AG09309 (cell line): ENCODE data around the gene ZNF76.

Experiments used
- DNase-seq: peaks from one replicate; pipeline ENCODE4 v3.0.0-alpha.2; 2010; ENCODE audit warnings: low read depth
- H3K4me3 ChIP-seq: 2 replicates; pipeline ENCODE4 v1.5.1; 2011; ENCODE audit warnings: mild to moderate bottlenecking, low read depth, low read length, moderate library complexity; ENCODE audit not compliant: control insufficient read depth
- TF ChIP-seq, protein P1 (sequence below): IDR thresholded peaks from 2 replicates; pipeline ENCODE4 v1.5.1; 2011; ENCODE audit warnings: mild to moderate bottlenecking, low read depth, low read length, inconsistent platforms; ENCODE audit not compliant: insufficient read depth, control insufficient read depth; ENCODE audit errors: missing control alignments

The ZNF76 gene

DNA sequence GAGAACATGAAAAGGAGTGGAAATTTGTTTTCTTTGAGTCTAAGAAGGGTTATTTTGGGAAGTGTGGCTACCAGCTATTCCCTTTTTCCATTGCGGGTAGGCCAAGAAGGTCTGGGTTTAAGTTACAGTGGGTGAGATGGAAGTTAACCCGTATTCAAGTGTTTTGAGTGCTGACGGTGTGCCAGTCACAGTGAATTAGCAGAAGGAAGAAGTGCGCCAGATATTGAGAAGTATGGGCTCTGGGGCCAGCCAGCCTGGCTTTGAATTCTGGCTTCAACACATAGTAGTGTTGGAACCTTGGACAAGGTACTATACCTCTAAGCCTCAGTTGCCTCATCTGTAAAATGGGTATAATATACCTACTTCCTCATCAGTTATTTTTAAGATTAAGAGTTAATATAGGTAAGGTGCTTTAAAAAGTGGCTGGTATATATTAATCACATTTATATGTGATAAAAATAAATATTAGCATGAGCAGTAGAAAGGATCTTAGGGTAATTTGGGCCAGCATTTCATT lies 16.3 kb downstream of the ZNF76 start:
- H3K4me3 ChIP-seq: no peak overlapping the region
- DNase-seq: no peak
- TF ChIP-seq, protein P1, sequence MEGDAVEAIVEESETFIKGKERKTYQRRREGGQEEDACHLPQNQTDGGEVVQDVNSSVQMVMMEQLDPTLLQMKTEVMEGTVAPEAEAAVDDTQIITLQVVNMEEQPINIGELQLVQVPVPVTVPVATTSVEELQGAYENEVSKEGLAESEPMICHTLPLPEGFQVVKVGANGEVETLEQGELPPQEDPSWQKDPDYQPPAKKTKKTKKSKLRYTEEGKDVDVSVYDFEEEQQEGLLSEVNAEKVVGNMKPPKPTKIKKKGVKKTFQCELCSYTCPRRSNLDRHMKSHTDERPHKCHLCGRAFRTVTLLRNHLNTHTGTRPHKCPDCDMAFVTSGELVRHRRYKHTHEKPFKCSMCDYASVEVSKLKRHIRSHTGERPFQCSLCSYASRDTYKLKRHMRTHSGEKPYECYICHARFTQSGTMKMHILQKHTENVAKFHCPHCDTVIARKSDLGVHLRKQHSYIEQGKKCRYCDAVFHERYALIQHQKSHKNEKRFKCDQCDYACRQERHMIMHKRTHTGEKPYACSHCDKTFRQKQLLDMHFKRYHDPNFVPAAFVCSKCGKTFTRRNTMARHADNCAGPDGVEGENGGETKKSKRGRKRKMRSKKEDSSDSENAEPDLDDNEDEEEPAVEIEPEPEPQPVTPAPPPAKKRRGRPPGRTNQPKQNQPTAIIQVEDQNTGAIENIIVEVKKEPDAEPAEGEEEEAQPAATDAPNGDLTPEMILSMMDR: no peak

DNA sequence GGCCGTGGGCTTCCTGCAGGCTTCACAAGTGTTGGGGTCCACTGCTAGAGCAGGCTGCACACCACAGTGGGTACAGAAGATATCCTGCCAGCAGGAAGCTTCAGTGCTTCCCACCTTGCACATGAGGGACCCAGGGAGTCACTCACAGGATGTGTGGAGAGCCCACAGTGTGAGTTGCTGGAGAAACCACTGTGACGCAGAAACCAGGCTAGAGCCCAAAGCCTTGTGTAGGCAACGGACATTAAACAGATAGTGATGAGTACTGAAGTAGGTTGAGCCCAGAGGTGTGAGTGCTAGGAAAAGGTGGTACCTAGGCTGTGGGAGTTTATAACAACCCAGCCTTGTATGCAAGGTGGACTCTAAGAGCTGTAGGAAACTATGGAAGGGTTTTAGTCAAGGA lies 19.2 kb downstream of the ZNF76 start:
- TF ChIP-seq, protein P1: no peak
- H3K4me3 ChIP-seq: no peak overlapping the region
- DNase-seq: no peak

DNA sequence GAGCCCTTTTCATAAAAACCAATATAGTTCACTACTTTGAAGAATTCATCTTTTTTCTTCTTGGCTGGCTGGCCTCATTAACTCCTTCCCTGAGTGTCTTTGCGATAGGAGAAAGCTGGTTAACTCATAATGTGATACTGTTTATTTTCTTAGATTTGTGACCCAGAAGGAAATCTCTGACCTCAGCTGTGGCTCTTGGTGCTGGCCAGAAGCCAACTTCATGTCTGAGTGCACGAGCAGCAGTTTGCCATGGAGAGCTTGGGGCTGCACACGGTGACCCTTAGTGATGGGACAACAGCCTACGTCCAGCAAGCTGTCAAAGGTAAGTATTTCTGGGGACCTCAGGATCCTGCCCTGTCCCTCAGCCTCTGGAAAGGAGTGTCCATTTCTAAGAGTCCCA lies 21.4 kb downstream of the ZNF76 start:
- DNase-seq: no peak
- H3K4me3 ChIP-seq: no peak overlapping the region
- TF ChIP-seq, protein P1: no peak

DNA sequence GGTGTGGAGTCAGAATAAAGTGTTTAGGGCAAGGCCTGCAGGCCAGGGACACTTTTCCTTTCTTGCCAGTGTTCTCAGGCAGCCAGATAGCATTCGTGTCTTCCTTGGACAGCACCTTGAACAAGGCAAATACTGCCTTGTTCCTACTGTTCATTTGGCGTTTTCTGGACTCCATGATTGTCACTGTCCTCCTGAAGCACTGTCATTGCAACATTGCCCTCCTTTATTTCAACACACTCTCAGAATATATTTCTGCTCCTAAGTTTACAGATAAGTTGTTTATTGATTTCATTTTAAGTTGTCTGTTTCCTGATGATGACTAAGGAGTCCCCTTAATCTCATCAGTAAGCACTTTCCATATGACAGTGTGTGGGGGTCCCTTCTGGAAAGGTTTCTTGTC lies 22.9 kb downstream of the ZNF76 start:
- no peak overlapping the region for H3K4me3 ChIP-seq
- TF ChIP-seq, protein P1: no peak
- DNase-seq: no peak

DNA sequence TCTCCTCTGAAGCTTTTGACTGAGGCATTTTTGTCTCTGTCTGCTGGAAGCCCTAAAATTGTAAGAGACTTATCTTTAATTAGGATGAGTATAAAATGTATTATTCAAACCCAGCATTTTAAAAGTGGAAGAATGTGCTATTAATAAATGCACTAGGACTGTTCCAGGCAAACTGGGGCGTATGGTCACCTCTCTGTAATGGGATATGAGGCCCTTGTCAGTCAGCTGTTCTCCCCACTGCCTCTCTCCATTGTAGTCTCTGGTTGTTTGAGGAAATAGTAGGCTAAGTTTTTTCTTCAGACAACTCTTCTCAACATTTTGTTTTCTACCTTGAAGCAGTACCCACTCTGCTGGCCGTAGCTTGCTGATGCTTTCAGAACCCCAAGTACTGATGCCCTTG lies 23.8 kb downstream of the ZNF76 start:
- TF ChIP-seq, protein P1: no peak
- DNase-seq: no peak
- H3K4me3 ChIP-seq: no peak overlapping the region

DNA sequence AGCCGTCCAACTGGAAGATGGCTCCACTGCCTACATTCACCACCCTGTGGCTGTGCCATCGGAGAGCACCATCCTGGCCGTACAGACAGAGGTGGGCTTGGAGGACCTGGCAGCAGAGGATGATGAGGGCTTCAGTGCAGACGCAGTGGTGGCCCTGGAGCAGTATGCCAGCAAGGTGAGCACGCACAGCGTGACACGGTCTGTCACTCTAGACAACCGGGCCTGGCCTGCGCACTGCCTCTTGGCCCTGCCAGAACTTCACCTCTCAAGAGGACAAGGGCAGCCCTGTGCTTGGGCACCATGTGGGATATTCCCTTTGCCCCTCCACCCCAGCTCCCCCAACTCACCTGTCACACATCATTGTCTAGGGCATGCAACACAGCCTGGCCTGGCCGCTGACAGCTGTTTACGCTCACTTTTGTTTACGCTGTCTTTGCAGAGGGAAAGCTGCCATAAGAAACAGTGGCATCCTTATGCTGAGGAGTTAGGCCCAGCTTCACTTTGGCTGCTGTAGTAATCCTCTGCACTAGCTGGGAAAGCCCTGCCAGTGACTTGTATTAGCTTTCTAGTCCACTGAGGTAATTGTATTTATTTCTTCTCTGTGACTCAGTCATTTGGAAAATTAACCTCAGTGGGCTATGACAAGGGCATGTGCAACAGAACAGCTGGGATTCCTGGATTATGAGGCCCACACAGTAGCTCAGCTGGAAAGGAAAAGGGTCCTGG lies 28.3 kb downstream of the ZNF76 start:
- no peak for DNase-seq
- no peak overlapping the region for H3K4me3 ChIP-seq
- TF ChIP-seq, protein P1: no peak
